Measurements from ENCODE around the gene GADL1.

GADL1 gene

GRCh38 chr3:30694668-30695067, 199.8 kb downstream of the GADL1 start:
- DNase-seq (ENCODE audit: low read depth in 2 of 2): no peak
- TF ChIP-seq CTCF (IDR thresholded peaks at IDR 0.05; ENCODE audit: low read depth, low read length): no peak
- no peak overlapping the region for H3K4me3 ChIP-seq (replicated peaks in 1 of 2; ENCODE audit: low read depth in 2 of 2, low read length in 2 of 2)

GRCh38 chr3:30694148-30694547, 200.3 kb downstream of the GADL1 start:
- TF ChIP-seq CTCF (IDR thresholded peaks at IDR 0.05; ENCODE audit: low read depth, low read length): no peak
- H3K4me3 ChIP-seq (replicated peaks in 1 of 2; ENCODE audit: low read depth in 2 of 2, low read length in 2 of 2): no peak overlapping the region

GRCh38 chr3:30693470-30694120, 200.9 kb downstream of the GADL1 start:
- DNase-seq (ENCODE audit: low read depth in 2 of 2): peak; percentile 85 to 86
- H3K4me3 ChIP-seq (replicated peaks in 1 of 2; ENCODE audit: low read depth in 2 of 2, low read length in 2 of 2): no peak overlapping the region
- TF ChIP-seq CTCF (IDR thresholded peaks at IDR 0.05; ENCODE audit: low read depth, low read length): peak; percentile 78

More at GRCh38 chr3:30694148-30694547, 200.3 kb downstream of the GADL1 start:
- DNase-seq (ENCODE audit: low read depth in 2 of 2): no peak

- no peak overlapping the region for H3K4me3 ChIP-seq (replicated peaks in 1 of 2; ENCODE audit: low read depth in 2 of 2, low read length in 2 of 2)
- TF ChIP-seq CTCF (IDR thresholded peaks at IDR 0.05; ENCODE audit: low read depth, low read length): no peak
Measured at GRCh38 chr3:30692498-30693130, 201.8 kb downstream of the GADL1 start.

GRCh38 chr3:30691944-30692343, 202.5 kb downstream of the GADL1 start:
- no peak overlapping the region for H3K4me3 ChIP-seq (replicated peaks in 1 of 2; ENCODE audit: low read depth in 2 of 2, low read length in 2 of 2)
- TF ChIP-seq CTCF (IDR thresholded peaks at IDR 0.05; ENCODE audit: low read depth, low read length): no peak
- DNase-seq (ENCODE audit: low read depth in 2 of 2): no peak

More at GRCh38 chr3:30692498-30693130, 201.8 kb downstream of the GADL1 start:
- DNase-seq (ENCODE audit: low read depth in 2 of 2): no peak

- H3K4me3 ChIP-seq (replicated peaks in 1 of 2; ENCODE audit: low read depth in 2 of 2, low read length in 2 of 2): no peak overlapping the region
- DNase-seq (ENCODE audit: low read depth in 2 of 2): no peak
- no peak for TF ChIP-seq CTCF (IDR thresholded peaks at IDR 0.05; ENCODE audit: low read depth, low read length)
Measured at GRCh38 chr3:30691249-30691880, 203.1 kb downstream of the GADL1 start.

All from cardiac fibroblast (primary cell).